ENCODE data around the gene TMEM129. TPM values are rescaled to one million over a fixed set of nuclear protein-coding genes. Genes with fewer than 3 reads are reported as not detected.

TMEM129 gene
- total RNA-seq, 1 donor from 2014 or later: 21.5 TPM

GRCh38 chr4:1745697-1746096 is 24.6 kb upstream of the TMEM129 start:
- intact Hi-C loops (cut with micrococcal nuclease): loop anchor here (1.0 to 5.0 kb wide), 2 partner anchors 154 to 167 kb away; no protein-coding TSS in a partner anchor

- intact Hi-C loops (cut with micrococcal nuclease): loop anchor here (5.0 kb wide), 1 partner anchor 167 kb away; no protein-coding TSS in a partner anchor
Observed at GRCh38 chr4:1745165-1745564, 24.0 kb upstream of the TMEM129 start.

- intact Hi-C loops (cut with micrococcal nuclease): no loop called here
Observed at GRCh38 chr4:1744552-1744951, 23.4 kb upstream of the TMEM129 start.

- intact Hi-C loops (cut with micrococcal nuclease): no loop called here
Observed at GRCh38 chr4:1743975-1744374, 22.9 kb upstream of the TMEM129 start.

GRCh38 chr4:1743551-1743950 is 22.4 kb upstream of the TMEM129 start:
- intact Hi-C loops (cut with micrococcal nuclease): no loop called here

GRCh38 chr4:1741208-1741607 is 20.1 kb upstream of the TMEM129 start:
- intact Hi-C loops (cut with micrococcal nuclease): no loop called here

- intact Hi-C loops (cut with micrococcal nuclease): no loop called here
Observed at GRCh38 chr4:1740021-1740545, 19.0 kb upstream of the TMEM129 start.

- intact Hi-C loops (cut with micrococcal nuclease): no loop called here
Observed at GRCh38 chr4:1739358-1739757, 18.2 kb upstream of the TMEM129 start.

GRCh38 chr4:1738410-1738809 is 17.3 kb upstream of the TMEM129 start:
- intact Hi-C loops (cut with micrococcal nuclease): no loop called here

GRCh38 chr4:1737666-1738065 is 16.5 kb upstream of the TMEM129 start:
- intact Hi-C loops (cut with micrococcal nuclease): no loop called here

- intact Hi-C loops (cut with micrococcal nuclease): no loop called here
Observed at GRCh38 chr4:1736812-1737211, 15.7 kb upstream of the TMEM129 start.

- intact Hi-C loops (cut with micrococcal nuclease): no loop called here
Observed at GRCh38 chr4:1735215-1735614, 14.1 kb upstream of the TMEM129 start.

- intact Hi-C loops (cut with micrococcal nuclease): no loop called here
Observed at GRCh38 chr4:1732911-1733310, 11.8 kb upstream of the TMEM129 start.

- intact Hi-C loops (cut with micrococcal nuclease): no loop called here
Observed at GRCh38 chr4:1731180-1731579, 10.1 kb upstream of the TMEM129 start.

GRCh38 chr4:1730532-1731135 is 9.5 kb upstream of the TMEM129 start:
- intact Hi-C loops (cut with micrococcal nuclease): no loop called here

- intact Hi-C loops (cut with micrococcal nuclease): no loop called here
Observed at GRCh38 chr4:1728061-1728980, 7.2 kb upstream of the TMEM129 start.

- intact Hi-C loops (cut with micrococcal nuclease): loop anchor here (2.0 kb wide), 1 partner anchor 15 kb away; the partner anchor contains the start of gene SLBP
Observed at GRCh38 chr4:1727117-1728031, 6.3 kb upstream of the TMEM129 start.

GRCh38 chr4:1726146-1726934 is 5.2 kb upstream of the TMEM129 start:
- intact Hi-C loops (cut with micrococcal nuclease): loop anchor here (1.0 to 2.0 kb wide), 2 partner anchors 14 to 33 kb away; partner anchors contain the start of gene SLBP

- intact Hi-C loops (cut with micrococcal nuclease): no loop called here
Observed at GRCh38 chr4:1725521-1725920, 4.4 kb upstream of the TMEM129 start.

GRCh38 chr4:1723131-1723801 is 2.1 kb upstream of the TMEM129 start:
- intact Hi-C loops (cut with micrococcal nuclease): no loop called here
